ENCODE measurements around the gene ALAD. TPM values are rescaled to one million over a fixed set of nuclear protein-coding genes. Genes with fewer than 3 reads are reported as not detected.

ALAD gene
- total and polyA plus RNA-seq, 2 of the 13 experiments (the other 11 are each of a cell fraction or from before 2014, with no cell fraction given): 21.8 to 30.1 TPM

- 97% methylated on average over 7 of the region's 7 CpGs for WGBS (ENCODE audit: low lambda C conversion rate)
- Histone ChIP-seq H4K20me1 (ENCODE audit: insufficient read depth, low read length) (no peaks in the 10 kb centered on the region), H2AFZ (ENCODE audit: low read length) (no peak overlapping the region), H3K4me3 (replicated peaks in 1 of 3; ENCODE audit: insufficient read depth in 1 of 3, low read depth in 2 of 3, low read length in 3 of 3) (no peak overlapping the region), H3K79me2 (ENCODE audit: insufficient read depth, low read length) (peaks cover 4% of the 10 kb centered on the region), H3K36me3 (replicated peaks in 1 of 2; ENCODE audit: control insufficient read depth in 1 of 2, insufficient read depth in 2 of 2, low read length in 2 of 2) (peaks cover 15 to 45% of the 10 kb centered on the region in 2 experiments), H3K4me1 (ENCODE audit: insufficient read depth, low read length) (peaks cover 85% of the 10 kb centered on the region), H3K27me3 (ENCODE audit: control insufficient read depth in 1 of 2, insufficient read depth in 2 of 2, low read length in 2 of 2) (no peaks in the 10 kb centered on the region), H3K9me3 (ENCODE audit: low read length) (no peaks in the 10 kb centered on the region), H3K9ac (ENCODE audit: insufficient read depth, low read depth, low read length) (no peak overlapping the region), H3K27ac (ENCODE audit: extremely low read length, insufficient read depth, low read length) (no peak overlapping the region), H3K4me2 (ENCODE audit: low read depth, low read length) (no peak overlapping the region)
- CTCF ChIA-PET (ENCODE audit: low intra/inter-chr PET ratio, low total read pairs): no interaction called here
- intact Hi-C loops (cut with micrococcal nuclease; ENCODE audit: unreplicated experiment): no loop called here
- no TSS peak for BruUV-seq (replicated peaks)
- in situ Hi-C loops (cut with HindIII; ENCODE audit: extremely low pct_ligation_motif_present, low pct_unique_long_range_greater_than_20kb): no loop called here
- POLR2A ChIA-PET: no interaction called here
- FAIRE-seq (no peak), ATAC-seq (no peak), DNase-seq (ENCODE audit: low spot score) (no peak)
- TF ChIP-seq ZSCAN22 (CRISPR knock-in tag; IDR thresholded peaks at IDR 0.05) (no peak), KLF11 (CRISPR knock-in tag; IDR thresholded peaks at IDR 0.05) (no peak), ZBTB38 (CRISPR knock-in tag; IDR thresholded peaks at IDR 0.05) (no peak), ZFYVE20 (CRISPR knock-in tag; IDR thresholded peaks at IDR 0.05; ENCODE audit: borderline replicate concordance, low read depth) (no peak), CBX2 (IDR thresholded peaks at IDR 0.05; ENCODE audit: low read depth, low read length) (no peak), CBX2 (CRISPR knock-in tag; IDR thresholded peaks at IDR 0.05; ENCODE audit: low read depth) (no peak), ZNF749 (CRISPR knock-in tag; IDR thresholded peaks at IDR 0.05; ENCODE audit: borderline replicate concordance) (no peak), E2F5 (CRISPR knock-in tag; conservative IDR thresholded peaks at IDR 0.05) (no peak), SETDB1 (CRISPR knock-in tag; IDR thresholded peaks at IDR 0.05; ENCODE audit: borderline replicate concordance) (no peak), ZNF333 (CRISPR knock-in tag; IDR thresholded peaks at IDR 0.05; ENCODE audit: borderline replicate concordance) (no peak)
- TF ChIP-seq, protein P1, sequence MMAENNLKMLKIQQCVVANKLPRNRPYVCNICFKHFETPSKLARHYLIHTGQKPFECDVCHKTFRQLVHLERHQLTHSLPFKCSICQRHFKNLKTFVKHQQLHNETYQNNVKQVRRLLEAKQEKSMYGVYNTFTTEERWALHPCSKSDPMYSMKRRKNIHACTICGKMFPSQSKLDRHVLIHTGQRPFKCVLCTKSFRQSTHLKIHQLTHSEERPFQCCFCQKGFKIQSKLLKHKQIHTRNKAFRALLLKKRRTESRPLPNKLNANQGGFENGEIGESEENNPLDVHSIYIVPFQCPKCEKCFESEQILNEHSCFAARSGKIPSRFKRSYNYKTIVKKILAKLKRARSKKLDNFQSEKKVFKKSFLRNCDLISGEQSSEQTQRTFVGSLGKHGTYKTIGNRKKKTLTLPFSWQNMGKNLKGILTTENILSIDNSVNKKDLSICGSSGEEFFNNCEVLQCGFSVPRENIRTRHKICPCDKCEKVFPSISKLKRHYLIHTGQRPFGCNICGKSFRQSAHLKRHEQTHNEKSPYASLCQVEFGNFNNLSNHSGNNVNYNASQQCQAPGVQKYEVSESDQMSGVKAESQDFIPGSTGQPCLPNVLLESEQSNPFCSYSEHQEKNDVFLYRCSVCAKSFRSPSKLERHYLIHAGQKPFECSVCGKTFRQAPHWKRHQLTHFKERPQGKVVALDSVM (CRISPR knock-in tag; IDR thresholded peaks at IDR 0.05): no peak
- TF ChIP-seq, protein P2, sequence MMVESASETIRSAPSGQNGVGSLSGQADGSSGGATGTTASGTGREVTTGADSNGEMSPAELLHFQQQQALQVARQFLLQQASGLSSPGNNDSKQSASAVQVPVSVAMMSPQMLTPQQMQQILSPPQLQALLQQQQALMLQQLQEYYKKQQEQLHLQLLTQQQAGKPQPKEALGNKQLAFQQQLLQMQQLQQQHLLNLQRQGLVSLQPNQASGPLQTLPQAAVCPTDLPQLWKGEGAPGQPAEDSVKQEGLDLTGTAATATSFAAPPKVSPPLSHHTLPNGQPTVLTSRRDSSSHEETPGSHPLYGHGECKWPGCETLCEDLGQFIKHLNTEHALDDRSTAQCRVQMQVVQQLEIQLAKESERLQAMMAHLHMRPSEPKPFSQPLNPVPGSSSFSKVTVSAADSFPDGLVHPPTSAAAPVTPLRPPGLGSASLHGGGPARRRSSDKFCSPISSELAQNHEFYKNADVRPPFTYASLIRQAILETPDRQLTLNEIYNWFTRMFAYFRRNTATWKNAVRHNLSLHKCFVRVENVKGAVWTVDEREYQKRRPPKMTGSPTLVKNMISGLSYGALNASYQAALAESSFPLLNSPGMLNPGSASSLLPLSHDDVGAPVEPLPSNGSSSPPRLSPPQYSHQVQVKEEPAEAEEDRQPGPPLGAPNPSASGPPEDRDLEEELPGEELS (CRISPR knock-in tag; IDR thresholded peaks at IDR 0.05): no peak
These were observed 9.2 kb downstream of the ALAD start for GRCh38 chr9:113391917-113392316.

Data from HepG2 (cell line).